Testis (tissue), 2 donors: ENCODE data around the gene EFNA5.

Experiments
- CTCF ChIP-seq, 3 experiments: fragments of 450-650 bp in 2 of 3; fragments of 200-600 bp in 1 of 3; sonication (generic) in 1 of 3; IDR thresholded peaks; one replicate each; pipeline ENCODE4 v1.5.1; 2016 to 2019; ENCODE audit warnings: antibody characterized with exemption in 3 of 3, mild to moderate bottlenecking in 2 of 3, moderate library complexity in 1 of 3
- POLR2A ChIP-seq: fragments of 450-650 bp; IDR thresholded peaks from one replicate; pipeline ENCODE4 v1.6.1; 2017; ENCODE audit warnings: antibody characterized with exemption, mild to moderate bottlenecking, moderate library complexity

GRCh38 chr5:107461770-107462169, 209.0 kb downstream of the EFNA5 start:
- no peak for TF ChIP-seq POLR2A
- TF ChIP-seq CTCF (IDR thresholded peaks at IDR 0.05): no peak
